Measurements from ENCODE around the gene USP17L13.
"Not testable (repeated sequence)": the region's sequence is repeated elsewhere in the genome, so short reads cannot be mapped to it uniquely, and the experiment has no call there.

Gene USP17L13

GRCh38 chr4:9224596-9224995 lies at the start of gene USP17L13:
TSS of gene USP17L13 (plus strand) at chr4:9224896. CDS start at chr4:9224896, 0 bp downstream.
- not testable (repeated sequence) for H3K9me3 ChIP-seq (ENCODE audit: control insufficient read depth in 2 of 2, low read length in 2 of 2); H3K27ac ChIP-seq (ENCODE audit: low read depth in 2 of 2, low read length in 2 of 2); H3K4me1 ChIP-seq (ENCODE audit: control insufficient read depth in 2 of 2, insufficient read depth in 2 of 2, low read length in 2 of 2); H3K9ac ChIP-seq (ENCODE audit: low read depth in 1 of 2, low read length in 2 of 2); H3K27me3 ChIP-seq (ENCODE audit: control insufficient read depth in 2 of 2, insufficient read depth in 2 of 2, low read length in 2 of 2); H3K36me3 ChIP-seq (ENCODE audit: control insufficient read depth in 2 of 2, insufficient read depth in 2 of 2, low read length in 2 of 2); H3K4me3 ChIP-seq (ENCODE audit: low read length in 2 of 2)

GRCh38 chr4:9210357-9210756 lies 14.3 kb upstream of the USP17L13 start, which contains the start of gene USP17L10:
TSS of gene USP17L10 (plus strand) at chr4:9210657. CDS start at chr4:9210657, 0 bp downstream.
- not testable (repeated sequence) for H3K36me3 ChIP-seq (ENCODE audit: control insufficient read depth in 2 of 2, insufficient read depth in 2 of 2, low read length in 2 of 2); H3K4me1 ChIP-seq (ENCODE audit: control insufficient read depth in 2 of 2, insufficient read depth in 2 of 2, low read length in 2 of 2); H3K27me3 ChIP-seq (ENCODE audit: control insufficient read depth in 2 of 2, insufficient read depth in 2 of 2, low read length in 2 of 2); H3K9ac ChIP-seq (ENCODE audit: low read depth in 1 of 2, low read length in 2 of 2); H3K9me3 ChIP-seq (ENCODE audit: control insufficient read depth in 2 of 2, low read length in 2 of 2); H3K27ac ChIP-seq (ENCODE audit: low read depth in 2 of 2, low read length in 2 of 2); H3K4me3 ChIP-seq (ENCODE audit: low read length in 2 of 2)

- H3K9ac ChIP-seq (ENCODE audit: low read depth in 1 of 2, low read length in 2 of 2); H3K4me1 ChIP-seq (ENCODE audit: control insufficient read depth in 2 of 2, insufficient read depth in 2 of 2, low read length in 2 of 2); H3K27ac ChIP-seq (ENCODE audit: low read depth in 2 of 2, low read length in 2 of 2): not testable (repeated sequence)
These were observed 10.0 kb upstream of the USP17L13 start for GRCh38 chr4:9214701-9215100.

GRCh38 chr4:9215105-9215504 lies 9.6 kb upstream of the USP17L13 start, which contains the start of gene USP17L11:
TSS of gene USP17L11 (plus strand) at chr4:9215405. CDS start at chr4:9215405, 0 bp downstream.
- not testable (repeated sequence) for H3K9me3 ChIP-seq (ENCODE audit: control insufficient read depth in 2 of 2, low read length in 2 of 2); H3K27ac ChIP-seq (ENCODE audit: low read depth in 2 of 2, low read length in 2 of 2); H3K36me3 ChIP-seq (ENCODE audit: control insufficient read depth in 2 of 2, insufficient read depth in 2 of 2, low read length in 2 of 2); H3K27me3 ChIP-seq (ENCODE audit: control insufficient read depth in 2 of 2, insufficient read depth in 2 of 2, low read length in 2 of 2); H3K4me1 ChIP-seq (ENCODE audit: control insufficient read depth in 2 of 2, insufficient read depth in 2 of 2, low read length in 2 of 2); H3K4me3 ChIP-seq (ENCODE audit: low read length in 2 of 2); H3K9ac ChIP-seq (ENCODE audit: low read depth in 1 of 2, low read length in 2 of 2)

More at GRCh38 chr4:9214701-9215100, 10.0 kb upstream of the USP17L13 start:
- H3K9me3 ChIP-seq (ENCODE audit: control insufficient read depth in 2 of 2, low read length in 2 of 2); H3K27me3 ChIP-seq (ENCODE audit: control insufficient read depth in 2 of 2, insufficient read depth in 2 of 2, low read length in 2 of 2); H3K4me3 ChIP-seq (ENCODE audit: low read length in 2 of 2); H3K36me3 ChIP-seq (ENCODE audit: control insufficient read depth in 2 of 2, insufficient read depth in 2 of 2, low read length in 2 of 2): not testable (repeated sequence)

GRCh38 chr4:9219852-9220251 lies 4.8 kb upstream of the USP17L13 start, which contains the start of gene USP17L12:
TSS of gene USP17L12 (plus strand) at chr4:9220152. CDS start at chr4:9220152, 0 bp downstream.
- H3K27ac ChIP-seq (ENCODE audit: low read depth in 2 of 2, low read length in 2 of 2); H3K4me3 ChIP-seq (ENCODE audit: low read length in 2 of 2); H3K9me3 ChIP-seq (ENCODE audit: control insufficient read depth in 2 of 2, low read length in 2 of 2); H3K27me3 ChIP-seq (ENCODE audit: control insufficient read depth in 2 of 2, insufficient read depth in 2 of 2, low read length in 2 of 2); H3K4me1 ChIP-seq (ENCODE audit: control insufficient read depth in 2 of 2, insufficient read depth in 2 of 2, low read length in 2 of 2); H3K9ac ChIP-seq (ENCODE audit: low read depth in 1 of 2, low read length in 2 of 2); H3K36me3 ChIP-seq (ENCODE audit: control insufficient read depth in 2 of 2, insufficient read depth in 2 of 2, low read length in 2 of 2): not testable (repeated sequence)

GRCh38 chr4:9230249-9230648 lies 5.6 kb downstream of the USP17L13 start:
- not testable (repeated sequence) for H3K9me3 ChIP-seq (ENCODE audit: control insufficient read depth in 2 of 2, low read length in 2 of 2); H3K27me3 ChIP-seq (ENCODE audit: control insufficient read depth in 2 of 2, insufficient read depth in 2 of 2, low read length in 2 of 2); H3K4me1 ChIP-seq (ENCODE audit: control insufficient read depth in 2 of 2, insufficient read depth in 2 of 2, low read length in 2 of 2); H3K36me3 ChIP-seq (ENCODE audit: control insufficient read depth in 2 of 2, insufficient read depth in 2 of 2, low read length in 2 of 2); H3K9ac ChIP-seq (ENCODE audit: low read depth in 1 of 2, low read length in 2 of 2); H3K27ac ChIP-seq (ENCODE audit: low read depth in 2 of 2, low read length in 2 of 2); H3K4me3 ChIP-seq (ENCODE audit: low read length in 2 of 2)

GRCh38 chr4:9234085-9234484 lies 9.4 kb downstream of the USP17L13 start, which contains the start of gene USP17L15:
TSS of gene USP17L15 (plus strand) at chr4:9234385. CDS start at chr4:9234385, 0 bp downstream.
- not testable (repeated sequence) for H3K4me1 ChIP-seq (ENCODE audit: control insufficient read depth in 2 of 2, insufficient read depth in 2 of 2, low read length in 2 of 2); H3K27me3 ChIP-seq (ENCODE audit: control insufficient read depth in 2 of 2, insufficient read depth in 2 of 2, low read length in 2 of 2); H3K4me3 ChIP-seq (ENCODE audit: low read length in 2 of 2); H3K36me3 ChIP-seq (ENCODE audit: control insufficient read depth in 2 of 2, insufficient read depth in 2 of 2, low read length in 2 of 2); H3K9ac ChIP-seq (ENCODE audit: low read depth in 1 of 2, low read length in 2 of 2); H3K27ac ChIP-seq (ENCODE audit: low read depth in 2 of 2, low read length in 2 of 2); H3K9me3 ChIP-seq (ENCODE audit: control insufficient read depth in 2 of 2, low read length in 2 of 2)

- not testable (repeated sequence) for H3K27ac ChIP-seq (ENCODE audit: low read depth in 2 of 2, low read length in 2 of 2); H3K9ac ChIP-seq (ENCODE audit: low read depth in 1 of 2, low read length in 2 of 2); H3K9me3 ChIP-seq (ENCODE audit: control insufficient read depth in 2 of 2, low read length in 2 of 2); H3K36me3 ChIP-seq (ENCODE audit: control insufficient read depth in 2 of 2, insufficient read depth in 2 of 2, low read length in 2 of 2); H3K27me3 ChIP-seq (ENCODE audit: control insufficient read depth in 2 of 2, insufficient read depth in 2 of 2, low read length in 2 of 2); H3K4me1 ChIP-seq (ENCODE audit: control insufficient read depth in 2 of 2, insufficient read depth in 2 of 2, low read length in 2 of 2); H3K4me3 ChIP-seq (ENCODE audit: low read length in 2 of 2)
These were observed 13.8 kb downstream of the USP17L13 start for GRCh38 chr4:9238461-9238860.

- H3K4me1 ChIP-seq (ENCODE audit: control insufficient read depth in 2 of 2, insufficient read depth in 2 of 2, low read length in 2 of 2); H3K9me3 ChIP-seq (ENCODE audit: control insufficient read depth in 2 of 2, low read length in 2 of 2); H3K4me3 ChIP-seq (ENCODE audit: low read length in 2 of 2); H3K27ac ChIP-seq (ENCODE audit: low read depth in 2 of 2, low read length in 2 of 2); H3K27me3 ChIP-seq (ENCODE audit: control insufficient read depth in 2 of 2, insufficient read depth in 2 of 2, low read length in 2 of 2); H3K36me3 ChIP-seq (ENCODE audit: control insufficient read depth in 2 of 2, insufficient read depth in 2 of 2, low read length in 2 of 2); H3K9ac ChIP-seq (ENCODE audit: low read depth in 1 of 2, low read length in 2 of 2): not testable (repeated sequence)
These were observed 18.9 kb downstream of the USP17L13 start, which contains the start of gene USP17L17 for GRCh38 chr4:9243579-9243978. TSS of gene USP17L17 (plus strand) at chr4:9243879. CDS start at chr4:9243879, 0 bp downstream.

- H3K9me3 ChIP-seq (ENCODE audit: control insufficient read depth in 2 of 2, low read length in 2 of 2); H3K36me3 ChIP-seq (ENCODE audit: control insufficient read depth in 2 of 2, insufficient read depth in 2 of 2, low read length in 2 of 2); H3K27me3 ChIP-seq (ENCODE audit: control insufficient read depth in 2 of 2, insufficient read depth in 2 of 2, low read length in 2 of 2); H3K4me1 ChIP-seq (ENCODE audit: control insufficient read depth in 2 of 2, insufficient read depth in 2 of 2, low read length in 2 of 2); H3K27ac ChIP-seq (ENCODE audit: low read depth in 2 of 2, low read length in 2 of 2); H3K4me3 ChIP-seq (ENCODE audit: low read length in 2 of 2); H3K9ac ChIP-seq (ENCODE audit: low read depth in 1 of 2, low read length in 2 of 2): not testable (repeated sequence)
These were observed 23.4 kb downstream of the USP17L13 start, which contains the start of gene USP17L18 for GRCh38 chr4:9247953-9248680. TSS of gene USP17L18 (plus strand) at chr4:9248630. CDS start at chr4:9248630, 0 bp downstream.
